ENCODE measurements around the gene ARL15. TPM values are rescaled to one million over a fixed set of nuclear protein-coding genes. Genes with fewer than 3 reads are reported as not detected.

Gene ARL15
- total RNA-seq, 4 donors from 2014 or later, result 16.6 to 48.8 (median 32.3) TPM

- intact Hi-C loops (cut with DNase I; ENCODE audit: low total_unique reads), result no loop called here
- TF ChIP-seq POLR2A (IDR thresholded peaks at IDR 0.05) (no peak), CTCF (IDR thresholded peaks at IDR 0.05) (no peak)
- no peak overlapping the region for H3K4me3 ChIP-seq (ENCODE audit: low read depth, poor library complexity, severe bottlenecking)
- WGBS, 2 donors, result 60 to 65% methylated on average over 2 of the region's 2 CpGs
- no peak for DNase-seq (ENCODE audit: low spot score in 2 of 2)
Measured at GRCh38 chr5:54194318-54194717, 116.1 kb downstream of the ARL15 start.

- TF ChIP-seq CTCF (IDR thresholded peaks at IDR 0.05) (no peak), POLR2A (IDR thresholded peaks at IDR 0.05) (no peak)
- intact Hi-C loops (cut with DNase I; ENCODE audit: low total_unique reads), result no loop called here
- H3K4me3 ChIP-seq (ENCODE audit: low read depth, poor library complexity, severe bottlenecking), result no peak overlapping the region
- DNase-seq (ENCODE audit: low spot score in 2 of 2), result no peak
Measured at GRCh38 chr5:54187694-54188093, 122.7 kb downstream of the ARL15 start.

GRCh38 chr5:54186912-54187445 lies 123.4 kb downstream of the ARL15 start:
- WGBS, 2 donors, result 54 to 55% methylated on average over 2 of the region's 2 CpGs
- TF ChIP-seq POLR2A (IDR thresholded peaks at IDR 0.05) (no peak), CTCF (IDR thresholded peaks at IDR 0.05) (no peak)
- H3K4me3 ChIP-seq (ENCODE audit: low read depth, poor library complexity, severe bottlenecking), result no peak overlapping the region
- intact Hi-C loops (cut with DNase I; ENCODE audit: low total_unique reads), result no loop called here
- no peak for DNase-seq (ENCODE audit: low spot score in 2 of 2)

GRCh38 chr5:54186108-54186507 lies 124.3 kb downstream of the ARL15 start:
- 90 to 91% methylated on average over 8 of the region's 8 CpGs for WGBS, 2 donors
- intact Hi-C loops (cut with DNase I; ENCODE audit: low total_unique reads), result no loop called here
- no peak for DNase-seq (ENCODE audit: low spot score in 2 of 2)

GRCh38 chr5:54184806-54185205 lies 125.6 kb downstream of the ARL15 start:
- TF ChIP-seq CTCF (IDR thresholded peaks at IDR 0.05) (no peak), POLR2A (IDR thresholded peaks at IDR 0.05) (no peak)
- no peak for DNase-seq (ENCODE audit: low spot score in 2 of 2)
- H3K4me3 ChIP-seq (ENCODE audit: low read depth, poor library complexity, severe bottlenecking), result no peak overlapping the region
- intact Hi-C loops (cut with DNase I; ENCODE audit: low total_unique reads), result no loop called here
- 78 to 84% methylated on average over 2 of the region's 2 CpGs for WGBS, 2 donors

More at GRCh38 chr5:54186108-54186507, 124.3 kb downstream of the ARL15 start:
- TF ChIP-seq POLR2A (IDR thresholded peaks at IDR 0.05) (no peak), CTCF (IDR thresholded peaks at IDR 0.05) (no peak)
- no peak overlapping the region for H3K4me3 ChIP-seq (ENCODE audit: low read depth, poor library complexity, severe bottlenecking)

- 64 to 82% methylated on average over 7 of the region's 7 CpGs for WGBS, 2 donors
- TF ChIP-seq CTCF (IDR thresholded peaks at IDR 0.05) (no peak), POLR2A (IDR thresholded peaks at IDR 0.05) (no peak)
- no peak for DNase-seq (ENCODE audit: low spot score in 2 of 2)
- intact Hi-C loops (cut with DNase I; ENCODE audit: low total_unique reads), result no loop called here
- no peak overlapping the region for H3K4me3 ChIP-seq (ENCODE audit: low read depth, poor library complexity, severe bottlenecking)
Measured at GRCh38 chr5:54180630-54181031, 129.7 kb downstream of the ARL15 start.
